Effector CD4-positive, alpha-beta T cell (primary cell): ENCODE measurements around the gene CROT.

ENCODE experiments used
- DNase-seq: peaks from one replicate; pipeline ENCODE4 v3.0.0-alpha.2; 2020

The CROT gene

GRCh38 chr7:87342231-87342630, 3.2 kb upstream of the CROT start:
- DNase-seq = no peak

DNA sequence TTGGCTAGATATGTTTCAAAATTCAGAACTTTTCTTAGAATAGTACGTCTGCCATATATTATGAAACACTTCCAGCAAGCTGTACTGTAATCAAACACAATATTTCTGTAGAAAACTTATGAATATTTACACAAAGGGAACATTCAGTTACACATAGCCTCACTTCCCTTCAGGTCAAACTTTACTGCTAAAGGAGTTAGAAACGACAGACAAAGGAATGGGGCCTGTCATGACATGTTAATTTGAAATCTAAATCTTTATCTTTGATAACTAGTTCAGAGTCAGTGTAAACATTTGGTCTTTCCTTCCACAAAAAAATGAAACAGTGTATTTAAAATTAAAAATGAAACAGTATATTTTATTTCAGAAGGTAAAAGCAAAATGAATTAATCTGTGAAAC, 1.0 kb upstream of the CROT start:
- no peak for DNase-seq

DNA sequence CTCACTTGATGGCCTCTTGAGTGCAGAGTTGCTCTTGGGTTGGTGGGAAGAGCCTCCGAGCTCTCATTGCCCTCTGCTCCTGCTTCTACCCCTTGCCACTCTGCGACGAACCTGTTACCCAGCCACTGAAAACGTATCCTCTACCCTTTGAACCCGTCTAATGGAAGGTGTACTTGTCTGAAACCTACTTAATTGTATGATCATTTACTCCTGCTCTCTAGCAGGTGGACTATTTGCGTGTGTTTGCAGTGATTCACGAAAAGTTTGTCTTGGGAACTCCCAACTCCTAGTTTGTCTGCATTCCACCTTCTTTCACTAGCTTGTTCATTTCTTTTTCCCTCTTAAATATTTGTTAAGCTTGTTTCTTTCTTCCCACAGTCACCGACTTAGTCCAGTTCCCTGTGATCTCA, 503 bp downstream of the CROT start:
- DNase-seq = no peak

DNA sequence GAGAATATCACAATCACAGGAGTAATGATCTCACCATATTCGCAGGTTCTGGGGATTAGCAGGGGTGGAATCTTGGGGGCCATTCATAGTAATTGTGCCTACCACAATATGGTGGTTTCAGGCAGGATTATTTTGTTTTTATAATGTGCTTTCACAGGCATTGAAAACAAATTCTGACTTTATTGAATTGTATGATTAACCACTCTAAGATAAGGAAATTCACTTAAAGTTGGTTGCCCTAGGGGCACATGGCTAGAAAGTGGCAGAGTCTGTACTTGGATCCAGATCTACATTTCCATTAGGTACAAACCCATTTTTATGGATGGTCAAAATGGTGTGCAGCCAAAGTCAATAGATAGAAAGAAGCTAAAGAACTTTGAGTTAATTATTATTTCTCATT, 1.7 kb downstream of the CROT start:
- no peak for DNase-seq

- no peak for DNase-seq
Observed at GRCh38 chr7:87347664-87348063, 2.2 kb downstream of the CROT start.

DNA sequence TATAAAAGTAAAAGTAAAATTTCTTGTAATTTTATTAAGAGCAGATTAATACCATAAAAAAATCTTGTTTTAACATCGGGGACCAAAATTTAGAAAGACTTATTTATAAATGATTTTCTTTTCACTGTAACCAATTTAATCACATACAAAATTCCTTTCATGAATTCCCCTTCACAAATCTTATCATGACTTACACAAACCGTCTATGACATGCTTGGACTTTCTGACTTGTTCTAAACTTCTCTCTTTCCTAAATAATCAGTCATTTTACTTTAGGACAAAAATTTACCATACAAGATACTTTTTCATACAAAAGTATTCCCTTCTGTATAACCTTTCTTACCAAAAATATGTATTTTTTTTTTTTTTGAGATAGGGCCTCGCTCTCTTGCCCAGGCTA, 9.3 kb downstream of the CROT start:
- no peak for DNase-seq

- DNase-seq = no peak
Observed at GRCh38 chr7:87356448-87356847, 11.0 kb downstream of the CROT start.

GRCh38 chr7:87359366-87359765, 13.9 kb downstream of the CROT start:
- no peak for DNase-seq

GRCh38 chr7:87361320-87361719, 15.9 kb downstream of the CROT start:
- no peak for DNase-seq

- no peak for DNase-seq
Observed at GRCh38 chr7:87363342-87363741, 17.9 kb downstream of the CROT start.

DNA sequence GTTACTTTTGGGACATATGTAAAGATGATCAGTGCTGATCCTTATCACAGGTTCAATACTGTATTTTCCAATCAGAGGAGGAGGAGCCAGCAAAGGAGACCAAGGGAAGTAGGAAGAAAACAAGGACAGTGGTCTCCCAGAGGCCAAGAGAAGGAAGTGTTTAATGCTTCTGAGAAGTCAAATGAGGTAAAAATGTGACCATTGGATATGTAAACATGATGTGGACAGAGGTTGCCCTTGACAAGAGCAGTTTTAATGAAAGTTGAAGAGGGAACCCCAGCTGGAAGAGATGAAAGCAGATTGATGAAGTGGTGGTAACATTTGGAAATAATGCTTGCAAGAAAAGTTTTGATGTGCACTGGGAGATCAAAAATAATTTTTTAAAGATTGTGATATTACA, 18.8 kb downstream of the CROT start:
- DNase-seq = no peak

DNA sequence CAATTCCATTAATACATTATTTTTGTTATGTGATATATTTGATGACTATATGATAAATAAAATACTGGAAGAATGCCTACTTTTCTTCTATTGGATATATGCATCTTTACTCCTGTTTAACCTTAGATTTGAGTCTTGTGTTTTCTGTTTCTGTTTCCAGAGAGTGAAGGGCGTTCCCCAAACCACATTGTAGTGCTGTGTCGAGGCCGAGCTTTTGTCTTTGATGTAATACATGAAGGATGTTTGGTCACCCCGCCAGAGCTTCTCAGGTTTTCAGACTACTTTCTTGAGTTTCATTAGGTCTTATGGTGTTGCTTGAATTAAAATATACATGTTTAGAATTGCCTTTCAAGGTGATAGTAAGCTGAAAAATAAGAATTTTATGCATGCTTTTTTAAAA, 23.8 kb downstream of the CROT start:
- no peak for DNase-seq

GRCh38 chr7:87370660-87371180, 25.3 kb downstream of the CROT start:
- DNase-seq = no peak

DNA sequence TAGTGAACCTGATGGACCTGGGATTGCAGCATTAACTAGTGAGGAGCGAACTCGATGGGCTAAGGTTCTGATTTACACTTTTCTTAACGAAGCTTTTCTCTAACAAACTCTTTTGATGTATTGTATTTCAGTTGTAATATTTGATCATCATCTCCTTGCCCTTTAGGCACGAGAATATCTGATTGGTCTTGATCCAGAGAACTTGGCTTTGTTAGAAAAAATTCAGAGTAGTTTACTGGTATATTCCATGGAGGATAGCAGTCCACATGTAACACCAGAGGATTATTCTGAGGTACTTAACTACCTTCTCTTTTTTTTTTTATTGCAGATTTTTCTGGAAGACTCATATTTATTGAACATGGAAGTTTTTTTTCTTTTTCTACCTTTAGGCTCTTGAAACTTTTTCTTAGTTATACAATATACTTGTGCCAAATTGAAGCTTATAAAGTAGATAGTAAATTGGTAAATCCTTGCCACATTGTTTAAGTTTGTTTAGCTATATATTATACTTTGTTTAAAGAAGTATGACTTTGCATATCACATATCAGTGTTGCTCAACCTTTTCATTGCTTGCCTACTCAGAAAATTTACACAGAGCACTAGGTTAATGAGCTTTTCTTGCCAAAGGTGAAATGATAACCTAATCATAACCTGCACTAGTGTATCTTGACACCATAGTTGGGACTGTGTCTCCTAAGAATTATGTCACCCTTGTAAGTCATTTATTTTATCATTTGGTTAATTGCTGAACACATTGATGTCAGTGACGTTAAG, 30.4 kb downstream of the CROT start:
- DNase-seq = no peak

- no peak for DNase-seq
Observed at GRCh38 chr7:87380905-87381304, 35.4 kb downstream of the CROT start.

- no peak for DNase-seq
Observed at GRCh38 chr7:87391020-87391701, 45.7 kb downstream of the CROT start.

GRCh38 chr7:87395442-87396020, 50.1 kb downstream of the CROT start:
- no peak for DNase-seq

GRCh38 chr7:87398446-87398845, 53.0 kb downstream of the CROT start:
- no peak for DNase-seq

- no peak for DNase-seq
Observed at GRCh38 chr7:87404674-87405073, 59.2 kb downstream of the CROT start.

GRCh38 chr7:87411186-87411585, 65.7 kb downstream of the CROT start:
- no peak for DNase-seq

GRCh38 chr7:87413029-87413428, 67.6 kb downstream of the CROT start:
- DNase-seq = no peak

GRCh38 chr7:87413951-87414793, 68.7 kb downstream of the CROT start:
- no peak for DNase-seq

- DNase-seq = no peak
Observed at GRCh38 chr7:87414794-87415188, 69.3 kb downstream of the CROT start.
